MM.1S (cell line): Measurements from ENCODE around the gene L3MBTL3.

Experiments used
- DNase-seq: peaks from one replicate; pipeline ENCODE4 v3.0.0-alpha.2; 2015
- H2AFZ ChIP-seq: fragments of 300-600 bp; sonication (generic); 2 replicates; pipeline ENCODE4 v1.6.0; 2016; ENCODE audit warnings: antibody characterized with exemption, low read length
- H3F3A ChIP-seq: fragments of 300-600 bp; sonication (generic); 2 replicates; pipeline ENCODE4 v1.6.1; 2016; ENCODE audit warnings: mild to moderate bottlenecking, antibody characterized with exemption, low read length, moderate library complexity, mixed read lengths; ENCODE audit not compliant: insufficient read depth
- H3K27ac ChIP-seq: fragments of 300-600 bp; sonication (generic); 2 replicates; pipeline ENCODE4 v1.5.1; 2016; ENCODE audit warnings: mild to moderate bottlenecking, low read length
- H3K27me3 ChIP-seq: fragments of 300-600 bp; sonication (generic); replicated peaks from 2 replicates; pipeline ENCODE4 v1.6.0; 2016; ENCODE audit warnings: low read length; ENCODE audit not compliant: insufficient read depth
- H3K36me3 ChIP-seq: fragments of 300-600 bp; sonication (generic); replicated peaks from 2 replicates; pipeline ENCODE4 v1.6.1; 2016; ENCODE audit warnings: mild to moderate bottlenecking, low read length, mixed read lengths; ENCODE audit not compliant: insufficient read depth
- H3K4me1 ChIP-seq: fragments of 300-600 bp; sonication (generic); 2 replicates; pipeline ENCODE4 v1.6.1; 2016; ENCODE audit warnings: low read length, mixed read lengths
- H3K4me2 ChIP-seq: fragments of 300-600 bp; sonication (generic); 2 replicates; pipeline ENCODE4 v1.6.0; 2016; ENCODE audit warnings: low read depth, low read length
- H3K4me3 ChIP-seq: fragments of 300-600 bp; sonication (generic); 2 replicates; pipeline ENCODE4 v1.5.1; 2016; ENCODE audit warnings: low read length, mixed read lengths
- H3K79me2 ChIP-seq: fragments of 300-600 bp; sonication (generic); 2 replicates; pipeline ENCODE4 v1.6.1; 2016; ENCODE audit warnings: mixed run types, low read length, mixed read lengths
- H3K9ac ChIP-seq: fragments of 300-600 bp; sonication (generic); 2 replicates; pipeline ENCODE4 v1.6.1; 2016; ENCODE audit warnings: low read length, mixed read lengths
- H3K9me2 ChIP-seq: fragments of 300-600 bp; sonication (generic); replicated peaks from 2 replicates; pipeline ENCODE4 v1.6.1; 2016; ENCODE audit warnings: mild to moderate bottlenecking, low read length, mixed read lengths; ENCODE audit not compliant: insufficient read depth
- H3K9me3 ChIP-seq: fragments of 300-600 bp; sonication (generic); replicated peaks from 2 replicates; pipeline ENCODE4 v1.6.1; 2016; ENCODE audit warnings: mild to moderate bottlenecking, low read length, mixed read lengths; ENCODE audit not compliant: insufficient read depth
- H4K20me1 ChIP-seq: fragments of 300-600 bp; sonication (generic); 2 replicates; pipeline ENCODE4 v1.6.1; 2016; ENCODE audit warnings: mild to moderate bottlenecking, low read length, moderate library complexity, mixed read lengths; ENCODE audit not compliant: insufficient read depth
- EZH2 ChIP-seq: fragments of 300-600 bp; sonication (generic); optimal IDR thresholded peaks from 2 replicates; pipeline ENCODE3; 2017; ENCODE audit warnings: low read depth, mild to moderate bottlenecking, antibody characterized with exemption, low read length, mixed read lengths
- EZH2phosphoT487 ChIP-seq: fragments of 300-600 bp; sonication (generic); IDR thresholded peaks from 2 replicates; pipeline ENCODE4 v1.6.1; 2018; ENCODE audit warnings: antibody characterized with exemption, low read length
- TF ChIP-seq, protein P1 (sequence below): fragments of 300-600 bp; sonication (generic); IDR thresholded peaks from 2 replicates; pipeline ENCODE4 v1.5.1; 2016; ENCODE audit warnings: antibody characterized with exemption, low read length, mixed read lengths

L3MBTL3 gene

GRCh38 chr6:130041594-130041993 is 23.2 kb downstream of the L3MBTL3 start:
- no peak overlapping the region for H3K9ac ChIP-seq
- no peaks in the 10 kb centered on the region for H3K9me2 ChIP-seq
- H3K27ac ChIP-seq = peak overlapping the region; percentile 7; the same call in 1 of the 2 replicates
- no peaks in the 10 kb centered on the region for H3K36me3 ChIP-seq
- no peaks in the 10 kb centered on the region for H3K27me3 ChIP-seq
- 0 out of 2 replicates have a peak overlapping the region, but pooled peaks have one; percentile 8 for H3K4me2 ChIP-seq
- no peak overlapping the region for H3K4me3 ChIP-seq
- no peaks in the 10 kb centered on the region for H3K9me3 ChIP-seq
- no peaks in the 10 kb centered on the region for H3F3A ChIP-seq
- H3K79me2 ChIP-seq = no peaks in the 10 kb centered on the region
- no peaks in the 10 kb centered on the region for H4K20me1 ChIP-seq
- peak; percentile 47 for DNase-seq
- H3K4me1 ChIP-seq = peaks cover 11% of the 10 kb centered on the region; the same call in 1 of the 2 replicates
- H2AFZ ChIP-seq = no peak overlapping the region
- TF ChIP-seq EZH2phosphoT487 (no peak), EZH2 (no peak)
- TF ChIP-seq, protein P1, sequence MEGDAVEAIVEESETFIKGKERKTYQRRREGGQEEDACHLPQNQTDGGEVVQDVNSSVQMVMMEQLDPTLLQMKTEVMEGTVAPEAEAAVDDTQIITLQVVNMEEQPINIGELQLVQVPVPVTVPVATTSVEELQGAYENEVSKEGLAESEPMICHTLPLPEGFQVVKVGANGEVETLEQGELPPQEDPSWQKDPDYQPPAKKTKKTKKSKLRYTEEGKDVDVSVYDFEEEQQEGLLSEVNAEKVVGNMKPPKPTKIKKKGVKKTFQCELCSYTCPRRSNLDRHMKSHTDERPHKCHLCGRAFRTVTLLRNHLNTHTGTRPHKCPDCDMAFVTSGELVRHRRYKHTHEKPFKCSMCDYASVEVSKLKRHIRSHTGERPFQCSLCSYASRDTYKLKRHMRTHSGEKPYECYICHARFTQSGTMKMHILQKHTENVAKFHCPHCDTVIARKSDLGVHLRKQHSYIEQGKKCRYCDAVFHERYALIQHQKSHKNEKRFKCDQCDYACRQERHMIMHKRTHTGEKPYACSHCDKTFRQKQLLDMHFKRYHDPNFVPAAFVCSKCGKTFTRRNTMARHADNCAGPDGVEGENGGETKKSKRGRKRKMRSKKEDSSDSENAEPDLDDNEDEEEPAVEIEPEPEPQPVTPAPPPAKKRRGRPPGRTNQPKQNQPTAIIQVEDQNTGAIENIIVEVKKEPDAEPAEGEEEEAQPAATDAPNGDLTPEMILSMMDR = no peak

GRCh38 chr6:130043344-130043743 is 25.0 kb downstream of the L3MBTL3 start:
- Histone ChIP-seq H3K9me2 (no peaks in the 10 kb centered on the region), H3K9me3 (no peaks in the 10 kb centered on the region), H3K4me2 (no peak overlapping the region), H4K20me1 (no peaks in the 10 kb centered on the region), H3K36me3 (no peaks in the 10 kb centered on the region), H3K27me3 (no peaks in the 10 kb centered on the region), H3K4me1 (peaks cover 11% of the 10 kb centered on the region; the same call in 1 of the 2 replicates), H2AFZ (no peak overlapping the region), H3K27ac (no peak overlapping the region), H3K4me3 (no peak overlapping the region), H3K79me2 (no peaks in the 10 kb centered on the region), H3F3A (no peaks in the 10 kb centered on the region), H3K9ac (no peak overlapping the region)
- TF ChIP-seq EZH2phosphoT487 = no peak
- TF ChIP-seq EZH2 = no peak
- TF ChIP-seq, protein P1 = no peak
- no peak for DNase-seq

GRCh38 chr6:130045622-130046021 is 27.2 kb downstream of the L3MBTL3 start:
- Histone ChIP-seq H3K79me2 (no peaks in the 10 kb centered on the region), H3F3A (no peaks in the 10 kb centered on the region), H3K27me3 (no peaks in the 10 kb centered on the region), H2AFZ (no peak overlapping the region), H3K9ac (no peak overlapping the region), H3K4me3 (no peak overlapping the region), H3K4me2 (no peak overlapping the region), H3K9me3 (no peaks in the 10 kb centered on the region), H3K36me3 (no peaks in the 10 kb centered on the region), H3K27ac (no peak overlapping the region), H4K20me1 (no peaks in the 10 kb centered on the region), H3K4me1 (peaks cover 11% of the 10 kb centered on the region; the same call in 1 of the 2 replicates), H3K9me2 (no peaks in the 10 kb centered on the region)
- no peak for DNase-seq
- TF ChIP-seq, protein P1 = no peak
- TF ChIP-seq EZH2 (no peak), EZH2phosphoT487 (no peak)
